HepG2 (cell line): ENCODE measurements around the gene NDUFS2. TPM values are rescaled to one million over a fixed set of nuclear protein-coding genes. Genes with fewer than 3 reads are reported as not detected.

Source experiments
- BRD4 ChIP-seq: sonication (generic); formaldehyde crosslinking; IDR thresholded peaks from 2 replicates; pipeline ENCODE4 v1.4.0; 2020; ENCODE audit warnings: missing genetic modification reagents
- IRF2 ChIP-seq: IDR thresholded peaks from 2 replicates; pipeline ENCODE4 v1.6.1; 2018; ENCODE audit warnings: missing genetic modification reagents, missing compliant biosample characterization
- KDM4B ChIP-seq: sonication (generic); formaldehyde crosslinking; IDR thresholded peaks from 2 replicates; pipeline ENCODE4 v1.4.0; 2020; ENCODE audit warnings: missing genetic modification reagents
- NR3C1 ChIP-seq: sonication (generic); formaldehyde crosslinking; IDR thresholded peaks from 2 replicates; pipeline ENCODE4 v1.4.0; 2020; ENCODE audit warnings: missing genetic modification reagents
- PHF20 ChIP-seq: sonication (generic); formaldehyde crosslinking; IDR thresholded peaks from 2 replicates; pipeline ENCODE4 v1.5.0; 2020; ENCODE audit warnings: mild to moderate bottlenecking, missing genetic modification reagents
- SAP130 ChIP-seq: IDR thresholded peaks from 2 replicates; pipeline ENCODE4 v1.6.1; 2016; ENCODE audit warnings: low read depth
- SIX1 ChIP-seq: sonication (generic); formaldehyde crosslinking; IDR thresholded peaks from 2 replicates; pipeline ENCODE4 v1.4.0; 2020; ENCODE audit warnings: missing genetic modification reagents, borderline replicate concordance
- YEATS4 ChIP-seq: sonication (generic); formaldehyde crosslinking; IDR thresholded peaks from 2 replicates; pipeline ENCODE4 v1.4.0; 2020; ENCODE audit warnings: missing genetic modification reagents, borderline replicate concordance
- ZBTB38 ChIP-seq: sonication (generic); formaldehyde crosslinking; IDR thresholded peaks from 2 replicates; pipeline ENCODE4 v1.5.1; 2020; ENCODE audit warnings: mild to moderate bottlenecking, missing genetic modification reagents
- ZC3H13 ChIP-seq: sonication (generic); formaldehyde crosslinking; IDR thresholded peaks from 2 replicates; pipeline ENCODE4 v1.8.1; 2023; ENCODE audit warnings: mild to moderate bottlenecking, missing genetic modification reagents, moderate library complexity
- ZNF580 ChIP-seq: IDR thresholded peaks from 2 replicates; pipeline ENCODE4 v1.6.1; 2016; ENCODE audit warnings: low read depth, borderline replicate concordance
- ZNF792 ChIP-seq: IDR thresholded peaks from 2 replicates; pipeline ENCODE4 v1.6.1; 2016
- ZNF816 ChIP-seq: sonication (generic); formaldehyde crosslinking; IDR thresholded peaks from 2 replicates; pipeline ENCODE4 v1.8.0; 2022; ENCODE audit warnings: missing genetic modification reagents, mild to moderate bottlenecking, borderline replicate concordance
- polyA plus RNA-seq, 8 experiments: library from polyadenylated mRNA; depleted of rRNA in 3 of 8; stranded (reverse) in 7 of 8; unstranded in 1 of 8; fragments of >200 nt; fragmentation: Illumina TruSeq in 4 of 8; extraction: Trizol in 4 of 8; gene quantifications; 2 replicates each; pipeline versions ENCODE4 v1.2.1 to v1.2.3, GENCODE V29; 2011 to 2016; ENCODE audit warnings: low read depth in 4 of 8, missing spikeins in 1 of 8, mixed read lengths in 1 of 8; ENCODE audit not compliant: insufficient read depth in 1 of 8
- total RNA-seq, 5 experiments: library from RNA; depleted of rRNA; stranded (reverse); fragments of >200 nt; fragmentation: Illumina TruSeq; extraction: Trizol; gene quantifications; 2 replicates each; pipeline ENCODE4 v1.2.3, GENCODE V29; 2016; ENCODE audit warnings: low read depth in 1 of 5
- TF ChIP-seq, protein P1 (sequence below): sonication (generic); formaldehyde crosslinking; conservative IDR thresholded peaks from 2 replicates; pipeline ENCODE4 v1.8.0; 2022; ENCODE audit warnings: missing genetic modification reagents
- TF ChIP-seq, protein P2 (sequence below): sonication (generic); formaldehyde crosslinking; IDR thresholded peaks from 2 replicates; pipeline ENCODE4 v1.4.0; 2020; ENCODE audit warnings: missing genetic modification reagents, borderline replicate concordance
- TF ChIP-seq, protein P3 (sequence below): sonication (generic); formaldehyde crosslinking; IDR thresholded peaks from 2 replicates; pipeline ENCODE4 v1.9.0; 2022; ENCODE audit warnings: missing genetic modification reagents, mild to moderate bottlenecking, borderline replicate concordance
- TF ChIP-seq, protein P4 (sequence below): IDR thresholded peaks from 2 replicates; pipeline ENCODE4 v1.6.1; 2016; ENCODE audit warnings: missing compliant biosample characterization, missing genetic modification reagents, borderline replicate concordance
- TF ChIP-seq, protein P5 (sequence below): sonication (generic); formaldehyde crosslinking; IDR thresholded peaks from 2 replicates; pipeline ENCODE4 v1.5.0; 2020; ENCODE audit warnings: mild to moderate bottlenecking, missing genetic modification reagents

NDUFS2 gene
- total and polyA plus RNA-seq, 2 of the 13 experiments (the other 11 are each of a cell fraction or from before 2014, with no cell fraction given): 89.9 to 118 TPM

GRCh38 chr1:161200992-161201835 lies 953 bp upstream of the NDUFS2 start (continued):
- TF ChIP-seq, protein P1, sequence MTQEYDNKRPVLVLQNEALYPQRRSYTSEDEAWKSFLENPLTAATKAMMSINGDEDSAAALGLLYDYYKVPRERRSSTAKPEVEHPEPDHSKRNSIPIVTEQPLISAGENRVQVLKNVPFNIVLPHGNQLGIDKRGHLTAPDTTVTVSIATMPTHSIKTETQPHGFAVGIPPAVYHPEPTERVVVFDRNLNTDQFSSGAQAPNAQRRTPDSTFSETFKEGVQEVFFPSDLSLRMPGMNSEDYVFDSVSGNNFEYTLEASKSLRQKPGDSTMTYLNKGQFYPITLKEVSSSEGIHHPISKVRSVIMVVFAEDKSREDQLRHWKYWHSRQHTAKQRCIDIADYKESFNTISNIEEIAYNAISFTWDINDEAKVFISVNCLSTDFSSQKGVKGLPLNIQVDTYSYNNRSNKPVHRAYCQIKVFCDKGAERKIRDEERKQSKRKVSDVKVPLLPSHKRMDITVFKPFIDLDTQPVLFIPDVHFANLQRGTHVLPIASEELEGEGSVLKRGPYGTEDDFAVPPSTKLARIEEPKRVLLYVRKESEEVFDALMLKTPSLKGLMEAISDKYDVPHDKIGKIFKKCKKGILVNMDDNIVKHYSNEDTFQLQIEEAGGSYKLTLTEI (CRISPR knock-in tag): no peak
- no peak for TF ChIP-seq SIX1
- no peak for TF ChIP-seq ZNF792 (CRISPR knock-in tag)
- TF ChIP-seq, protein P2, sequence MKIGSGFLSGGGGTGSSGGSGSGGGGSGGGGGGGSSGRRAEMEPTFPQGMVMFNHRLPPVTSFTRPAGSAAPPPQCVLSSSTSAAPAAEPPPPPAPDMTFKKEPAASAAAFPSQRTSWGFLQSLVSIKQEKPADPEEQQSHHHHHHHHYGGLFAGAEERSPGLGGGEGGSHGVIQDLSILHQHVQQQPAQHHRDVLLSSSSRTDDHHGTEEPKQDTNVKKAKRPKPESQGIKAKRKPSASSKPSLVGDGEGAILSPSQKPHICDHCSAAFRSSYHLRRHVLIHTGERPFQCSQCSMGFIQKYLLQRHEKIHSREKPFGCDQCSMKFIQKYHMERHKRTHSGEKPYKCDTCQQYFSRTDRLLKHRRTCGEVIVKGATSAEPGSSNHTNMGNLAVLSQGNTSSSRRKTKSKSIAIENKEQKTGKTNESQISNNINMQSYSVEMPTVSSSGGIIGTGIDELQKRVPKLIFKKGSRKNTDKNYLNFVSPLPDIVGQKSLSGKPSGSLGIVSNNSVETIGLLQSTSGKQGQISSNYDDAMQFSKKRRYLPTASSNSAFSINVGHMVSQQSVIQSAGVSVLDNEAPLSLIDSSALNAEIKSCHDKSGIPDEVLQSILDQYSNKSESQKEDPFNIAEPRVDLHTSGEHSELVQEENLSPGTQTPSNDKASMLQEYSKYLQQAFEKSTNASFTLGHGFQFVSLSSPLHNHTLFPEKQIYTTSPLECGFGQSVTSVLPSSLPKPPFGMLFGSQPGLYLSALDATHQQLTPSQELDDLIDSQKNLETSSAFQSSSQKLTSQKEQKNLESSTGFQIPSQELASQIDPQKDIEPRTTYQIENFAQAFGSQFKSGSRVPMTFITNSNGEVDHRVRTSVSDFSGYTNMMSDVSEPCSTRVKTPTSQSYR: peak; percentile 79
- no peak for TF ChIP-seq NR3C1 (CRISPR knock-in tag)
- TF ChIP-seq PHF20 (CRISPR knock-in tag): 0 out of 2 replicates have a peak, but pooled peaks have one; percentile 25
- peak; percentile 79; the same call in 1 of the 2 replicates for TF ChIP-seq ZBTB38 (CRISPR knock-in tag)
- 0 out of 2 replicates have a peak, but pooled peaks have one; percentile 8 for TF ChIP-seq IRF2
- TF ChIP-seq SAP130: peak; percentile 6; the same call in 1 of the 2 replicates
- TF ChIP-seq ZNF816: 0 out of 2 replicates have a peak, but pooled peaks have one; percentile 38
- peak; percentile 76; the same call in 1 of the 2 replicates for TF ChIP-seq BRD4 (CRISPR knock-in tag)
- TF ChIP-seq, protein P3, sequence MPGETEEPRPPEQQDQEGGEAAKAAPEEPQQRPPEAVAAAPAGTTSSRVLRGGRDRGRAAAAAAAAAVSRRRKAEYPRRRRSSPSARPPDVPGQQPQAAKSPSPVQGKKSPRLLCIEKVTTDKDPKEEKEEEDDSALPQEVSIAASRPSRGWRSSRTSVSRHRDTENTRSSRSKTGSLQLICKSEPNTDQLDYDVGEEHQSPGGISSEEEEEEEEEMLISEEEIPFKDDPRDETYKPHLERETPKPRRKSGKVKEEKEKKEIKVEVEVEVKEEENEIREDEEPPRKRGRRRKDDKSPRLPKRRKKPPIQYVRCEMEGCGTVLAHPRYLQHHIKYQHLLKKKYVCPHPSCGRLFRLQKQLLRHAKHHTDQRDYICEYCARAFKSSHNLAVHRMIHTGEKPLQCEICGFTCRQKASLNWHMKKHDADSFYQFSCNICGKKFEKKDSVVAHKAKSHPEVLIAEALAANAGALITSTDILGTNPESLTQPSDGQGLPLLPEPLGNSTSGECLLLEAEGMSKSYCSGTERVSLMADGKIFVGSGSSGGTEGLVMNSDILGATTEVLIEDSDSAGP: peak; percentile 41; the same call in 1 of the 2 replicates
- no peak for TF ChIP-seq KDM4B
- TF ChIP-seq ZNF580 (CRISPR knock-in tag): 0 out of 2 replicates have a peak, but pooled peaks have one; percentile 13
- TF ChIP-seq, protein P4, sequence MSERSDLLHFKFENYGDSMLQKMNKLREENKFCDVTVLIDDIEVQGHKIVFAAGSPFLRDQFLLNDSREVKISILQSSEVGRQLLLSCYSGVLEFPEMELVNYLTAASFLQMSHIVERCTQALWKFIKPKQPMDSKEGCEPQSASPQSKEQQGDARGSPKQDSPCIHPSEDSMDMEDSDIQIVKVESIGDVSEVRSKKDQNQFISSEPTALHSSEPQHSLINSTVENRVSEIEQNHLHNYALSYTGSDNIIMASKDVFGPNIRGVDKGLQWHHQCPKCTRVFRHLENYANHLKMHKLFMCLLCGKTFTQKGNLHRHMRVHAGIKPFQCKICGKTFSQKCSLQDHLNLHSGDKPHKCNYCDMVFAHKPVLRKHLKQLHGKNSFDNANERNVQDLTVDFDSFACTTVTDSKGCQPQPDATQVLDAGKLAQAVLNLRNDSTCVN (CRISPR knock-in tag): no peak
- TF ChIP-seq, protein P5, sequence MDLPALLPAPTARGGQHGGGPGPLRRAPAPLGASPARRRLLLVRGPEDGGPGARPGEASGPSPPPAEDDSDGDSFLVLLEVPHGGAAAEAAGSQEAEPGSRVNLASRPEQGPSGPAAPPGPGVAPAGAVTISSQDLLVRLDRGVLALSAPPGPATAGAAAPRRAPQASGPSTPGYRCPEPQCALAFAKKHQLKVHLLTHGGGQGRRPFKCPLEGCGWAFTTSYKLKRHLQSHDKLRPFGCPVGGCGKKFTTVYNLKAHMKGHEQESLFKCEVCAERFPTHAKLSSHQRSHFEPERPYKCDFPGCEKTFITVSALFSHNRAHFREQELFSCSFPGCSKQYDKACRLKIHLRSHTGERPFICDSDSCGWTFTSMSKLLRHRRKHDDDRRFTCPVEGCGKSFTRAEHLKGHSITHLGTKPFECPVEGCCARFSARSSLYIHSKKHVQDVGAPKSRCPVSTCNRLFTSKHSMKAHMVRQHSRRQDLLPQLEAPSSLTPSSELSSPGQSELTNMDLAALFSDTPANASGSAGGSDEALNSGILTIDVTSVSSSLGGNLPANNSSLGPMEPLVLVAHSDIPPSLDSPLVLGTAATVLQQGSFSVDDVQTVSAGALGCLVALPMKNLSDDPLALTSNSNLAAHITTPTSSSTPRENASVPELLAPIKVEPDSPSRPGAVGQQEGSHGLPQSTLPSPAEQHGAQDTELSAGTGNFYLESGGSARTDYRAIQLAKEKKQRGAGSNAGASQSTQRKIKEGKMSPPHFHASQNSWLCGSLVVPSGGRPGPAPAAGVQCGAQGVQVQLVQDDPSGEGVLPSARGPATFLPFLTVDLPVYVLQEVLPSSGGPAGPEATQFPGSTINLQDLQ: no peak
- 0 out of 2 replicates have a peak, but pooled peaks have one; percentile 25 for TF ChIP-seq YEATS4 (CRISPR knock-in tag)
- no peak for TF ChIP-seq ZC3H13 (CRISPR knock-in tag)
